T-helper 1 cell treated with Interleukin-12 subunit alpha and Interleukin-12 subunit beta and Interleukin-4 antibody, amounts not matched to agents 30 μg/mL and 1 μg/mL, for 36 hours (primary cell): Measurements from ENCODE around the gene CBFB.

Experiments
- H3K27ac Mint-ChIP-seq: one replicate; pipeline ENCODE4 v1.8.0; 2021; ENCODE audit warnings: mild to moderate bottlenecking, mixed read lengths
- H3K27me3 Mint-ChIP-seq: one replicate; pipeline ENCODE4 v1.8.0; 2021; ENCODE audit warnings: low read depth, mixed read lengths
- H3K36me3 Mint-ChIP-seq: one replicate; pipeline ENCODE4 v1.8.0; 2021; ENCODE audit warnings: low read depth, mixed read lengths
- H3K4me1 Mint-ChIP-seq: one replicate; pipeline ENCODE4 v1.8.0; 2021; ENCODE audit warnings: low read depth, mixed read lengths
- H3K4me3 Mint-ChIP-seq: one replicate; pipeline ENCODE4 v1.8.0; 2021; ENCODE audit warnings: mild to moderate bottlenecking, moderate library complexity, mixed read lengths
- H3K9me3 Mint-ChIP-seq: one replicate; pipeline ENCODE4 v1.8.0; 2021; ENCODE audit warnings: mixed read lengths

CBFB gene

DNA sequence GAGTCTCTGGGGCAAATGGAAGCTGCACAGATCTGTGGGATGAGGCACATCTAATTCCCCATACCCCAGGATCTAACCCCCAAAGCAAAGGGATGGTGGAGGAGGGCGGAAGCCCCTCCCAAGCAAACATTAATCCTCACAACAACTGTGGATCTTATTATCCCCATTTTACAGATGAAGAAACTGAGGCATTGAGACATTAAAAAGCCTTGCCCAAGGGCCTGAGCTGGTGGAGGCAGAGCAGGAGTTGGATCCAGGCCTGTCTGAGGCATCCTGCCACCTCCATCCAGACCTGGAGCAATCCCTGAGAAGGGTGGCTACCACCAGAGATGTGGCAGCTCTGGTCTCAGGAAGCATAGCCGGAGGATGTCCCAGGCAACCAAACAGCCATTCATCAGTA is 17.7 kb upstream of the CBFB start:
- H3K9me3 Mint-ChIP-seq: no peaks in the 10 kb centered on the region
- no peaks in the 10 kb centered on the region for H3K27me3 Mint-ChIP-seq
- no peak overlapping the region for H3K27ac Mint-ChIP-seq
- H3K36me3 Mint-ChIP-seq: peaks cover 6% of the 10 kb centered on the region
- peaks cover 35% of the 10 kb centered on the region for H3K4me1 Mint-ChIP-seq
- no peak overlapping the region for H3K4me3 Mint-ChIP-seq

DNA sequence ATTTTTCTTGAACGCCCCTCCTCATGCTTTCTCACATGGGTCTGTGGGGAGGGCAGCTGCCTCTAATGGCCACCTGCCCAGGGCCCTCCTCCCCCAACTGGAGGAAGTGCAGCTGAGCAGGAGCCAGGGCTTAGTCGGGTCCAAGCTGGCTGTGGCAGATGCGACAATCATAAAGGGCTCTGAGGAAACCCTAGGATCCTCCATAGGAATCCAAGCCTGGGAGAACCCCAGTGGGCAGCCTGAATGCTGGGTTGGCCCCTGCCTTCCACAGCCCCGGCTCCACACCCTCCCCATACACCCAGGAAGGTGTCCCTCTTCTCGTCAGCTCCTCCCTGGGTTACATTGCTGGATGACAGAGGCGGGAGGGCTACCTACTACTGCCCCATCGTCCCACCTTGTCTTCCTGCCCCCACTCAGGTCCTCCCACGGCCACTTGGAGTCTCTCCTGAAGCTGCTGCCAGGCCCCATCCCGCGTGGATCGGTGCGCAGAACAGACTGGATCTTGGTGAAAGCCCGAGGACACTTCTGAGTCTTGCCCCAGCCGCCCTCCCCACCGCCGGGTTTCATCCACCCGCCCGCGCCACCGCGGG is 15.6 kb upstream of the CBFB start:
- Mint-ChIP-seq H3K9me3 (no peaks in the 10 kb centered on the region), H3K36me3 (peaks cover 4% of the 10 kb centered on the region), H3K27me3 (no peaks in the 10 kb centered on the region), H3K27ac (peak overlapping the region; percentile 68), H3K4me1 (peaks cover 43% of the 10 kb centered on the region), H3K4me3 (peak overlapping the region; percentile 81)

DNA sequence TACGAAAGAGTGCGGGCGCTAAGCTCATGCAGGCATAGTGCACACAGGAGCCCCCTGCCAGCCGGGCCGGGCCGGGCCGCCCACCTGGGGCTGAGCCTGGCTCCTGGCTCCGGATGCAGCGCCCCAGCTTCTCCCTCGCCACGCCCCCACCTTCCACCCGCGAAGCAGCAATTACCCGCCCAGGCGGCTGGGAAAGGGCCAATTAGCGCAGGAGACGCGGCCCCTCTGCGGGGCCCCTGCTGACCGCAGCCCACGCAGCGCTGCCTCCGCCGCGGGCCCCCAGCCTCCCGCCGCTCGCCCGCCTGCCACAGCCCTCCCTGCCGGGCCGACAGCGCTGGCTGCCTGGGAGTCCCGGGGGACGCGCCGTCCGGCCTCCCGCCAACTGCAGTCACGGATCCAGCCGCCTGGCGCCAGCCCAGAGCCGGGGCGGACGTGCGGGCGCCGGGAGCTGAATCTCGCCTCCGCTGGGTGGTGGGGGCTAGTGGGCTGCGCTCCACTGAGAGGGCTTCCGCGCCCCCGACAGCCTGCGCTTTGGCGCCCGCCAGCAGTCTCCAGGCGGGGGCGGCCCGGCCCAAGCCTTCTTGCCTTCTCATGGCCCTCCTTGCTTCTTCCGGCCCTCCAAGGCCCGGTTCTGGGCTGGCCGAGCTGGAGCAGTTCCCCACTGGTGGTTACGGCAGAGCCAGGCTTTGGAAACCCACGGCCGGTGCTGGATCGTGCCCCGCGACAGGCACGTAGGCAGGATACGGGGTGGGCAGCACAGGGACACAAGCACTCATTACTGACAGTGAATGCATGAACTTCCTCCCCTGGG is 14.9 kb upstream of the CBFB start:
- H3K27me3 Mint-ChIP-seq: no peaks in the 10 kb centered on the region
- peak overlapping the region; percentile 91 for H3K27ac Mint-ChIP-seq
- peak overlapping the region; percentile 90 for H3K4me3 Mint-ChIP-seq
- H3K9me3 Mint-ChIP-seq: no peaks in the 10 kb centered on the region
- H3K36me3 Mint-ChIP-seq: peaks cover 2% of the 10 kb centered on the region
- H3K4me1 Mint-ChIP-seq: peaks cover 43% of the 10 kb centered on the region

DNA sequence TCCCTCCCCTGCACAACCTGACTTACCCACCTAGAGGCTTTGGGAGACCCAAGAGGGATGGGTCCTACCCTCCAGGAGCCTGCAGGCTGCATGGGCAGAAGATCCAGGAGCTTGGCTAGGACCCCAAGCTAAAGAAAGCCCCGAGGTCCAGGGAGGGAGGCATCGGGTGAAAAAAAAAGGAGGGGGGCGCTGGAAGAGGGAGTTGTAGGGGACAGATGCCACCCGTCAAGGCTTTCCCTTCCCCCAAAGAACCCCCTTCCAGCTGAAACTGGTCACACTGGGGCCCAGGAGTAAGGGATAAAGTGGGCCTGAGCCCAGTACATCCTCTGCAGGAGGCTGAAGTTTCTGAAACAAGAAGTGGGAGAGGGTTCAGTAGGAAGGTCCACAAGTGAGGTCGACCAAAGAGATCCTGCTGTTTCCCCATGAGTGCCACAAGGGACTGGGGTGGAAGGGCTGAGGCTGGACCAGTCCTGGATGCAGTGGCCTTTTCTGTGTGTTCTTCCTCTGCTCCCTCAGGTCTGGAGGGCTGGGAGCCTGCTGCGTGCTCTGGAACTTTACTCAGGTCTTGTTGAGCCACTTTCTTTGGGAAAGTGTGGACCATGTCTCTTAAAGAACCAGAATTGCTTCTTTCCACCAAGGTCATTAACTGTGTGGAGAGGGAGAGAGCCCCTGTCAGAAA is 14.2 kb upstream of the CBFB start:
- Mint-ChIP-seq H3K4me1 (peaks cover 38% of the 10 kb centered on the region), H3K27ac (peak overlapping the region; percentile 91), H3K36me3 (peaks cover 1% of the 10 kb centered on the region), H3K27me3 (no peaks in the 10 kb centered on the region), H3K4me3 (peak overlapping the region; percentile 90), H3K9me3 (no peaks in the 10 kb centered on the region)

DNA sequence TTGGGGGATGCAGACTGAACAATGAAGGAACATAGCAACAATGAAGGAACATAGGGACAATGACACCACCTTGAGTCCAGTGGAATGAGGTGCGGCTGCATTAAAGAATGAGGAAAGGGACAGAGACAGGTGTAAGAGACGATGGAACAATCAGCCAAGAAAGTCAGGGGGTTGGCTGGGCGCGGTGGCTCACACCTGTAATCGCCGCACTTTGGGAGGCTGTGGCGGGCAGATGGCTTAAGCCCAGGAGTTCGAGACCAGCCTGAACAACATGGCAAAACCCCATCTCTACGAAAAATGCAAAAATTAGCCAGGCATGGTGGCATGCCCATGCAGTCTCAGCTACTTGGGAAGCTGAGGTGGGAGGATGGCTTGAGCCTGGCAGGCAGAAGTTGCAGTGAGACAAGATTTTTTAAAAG is 13.6 kb upstream of the CBFB start:
- no peaks in the 10 kb centered on the region for H3K36me3 Mint-ChIP-seq
- H3K4me1 Mint-ChIP-seq: peaks cover 37% of the 10 kb centered on the region

DNA sequence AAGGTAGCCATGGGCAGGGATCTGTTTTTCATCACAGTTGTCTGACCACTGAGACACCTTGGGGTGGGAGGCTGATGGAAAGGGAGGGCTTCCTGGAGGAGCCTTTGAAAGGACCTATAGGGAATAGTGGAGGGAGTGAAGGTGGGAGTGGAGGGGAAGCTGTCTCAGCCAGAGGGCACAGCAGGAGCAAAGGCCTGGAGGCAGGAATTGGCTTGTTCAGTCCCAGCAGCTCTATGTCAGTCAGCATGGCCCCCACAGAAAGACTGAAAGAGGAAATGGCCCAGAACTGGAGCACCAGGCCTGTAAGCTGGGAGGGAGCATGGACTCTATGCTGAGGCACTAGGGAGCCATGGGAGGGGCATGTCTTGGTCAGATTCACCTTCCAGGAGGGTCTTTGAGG is 12.8 kb upstream of the CBFB start:
- peaks cover 36% of the 10 kb centered on the region for H3K4me1 Mint-ChIP-seq
- no peak overlapping the region for H3K4me3 Mint-ChIP-seq

More for the DNA sequence above, 13.6 kb upstream of the CBFB start:
- H3K9me3 Mint-ChIP-seq: no peaks in the 10 kb centered on the region
- H3K27ac Mint-ChIP-seq: peak overlapping the region; percentile 91
- no peak overlapping the region for H3K4me3 Mint-ChIP-seq
- H3K27me3 Mint-ChIP-seq: no peaks in the 10 kb centered on the region

DNA sequence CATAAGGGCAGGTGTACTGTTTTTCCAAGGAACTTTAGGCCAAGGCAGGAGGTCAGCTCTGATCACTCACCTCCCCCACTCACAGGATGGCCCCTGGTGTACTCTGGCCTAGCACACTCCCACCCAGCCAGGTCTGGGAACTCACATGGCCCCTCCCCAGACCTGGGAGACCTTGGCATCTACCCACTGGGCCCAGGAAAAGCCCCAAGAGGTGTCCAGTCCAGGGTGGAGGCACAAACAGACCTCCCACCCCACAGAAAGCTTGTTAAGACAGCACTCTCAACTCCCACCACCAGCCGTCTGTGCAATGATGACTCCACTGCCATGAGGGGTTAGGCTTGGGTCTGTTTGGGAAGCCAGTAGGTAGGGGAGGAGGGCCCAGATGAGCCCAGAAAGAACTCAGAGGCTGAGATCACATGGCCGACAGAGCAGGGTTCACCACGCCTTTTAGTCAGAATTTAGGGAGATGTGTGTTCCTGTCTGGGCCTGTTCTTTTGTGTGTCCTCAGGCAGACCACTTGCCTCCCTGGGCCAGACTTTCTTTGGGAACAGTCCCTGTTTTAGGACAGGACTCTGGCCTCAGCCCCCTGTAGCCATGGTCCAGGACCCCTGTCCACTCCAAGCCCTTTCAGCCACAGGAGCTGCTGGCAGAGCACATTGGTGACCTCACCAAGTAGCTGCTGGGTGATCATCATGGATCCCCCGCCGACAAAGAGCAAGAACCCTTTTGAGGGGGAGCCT is 12.1 kb upstream of the CBFB start:
- Mint-ChIP-seq H3K27ac (peak overlapping the region; percentile 51), H3K4me3 (no peak overlapping the region), H3K36me3 (no peaks in the 10 kb centered on the region), H3K9me3 (no peaks in the 10 kb centered on the region), H3K27me3 (no peaks in the 10 kb centered on the region), H3K4me1 (peaks cover 36% of the 10 kb centered on the region)

More for the DNA sequence above, 12.8 kb upstream of the CBFB start:
- Mint-ChIP-seq H3K9me3 (no peaks in the 10 kb centered on the region), H3K36me3 (no peaks in the 10 kb centered on the region), H3K27ac (peak overlapping the region; percentile 51), H3K27me3 (no peaks in the 10 kb centered on the region)

DNA sequence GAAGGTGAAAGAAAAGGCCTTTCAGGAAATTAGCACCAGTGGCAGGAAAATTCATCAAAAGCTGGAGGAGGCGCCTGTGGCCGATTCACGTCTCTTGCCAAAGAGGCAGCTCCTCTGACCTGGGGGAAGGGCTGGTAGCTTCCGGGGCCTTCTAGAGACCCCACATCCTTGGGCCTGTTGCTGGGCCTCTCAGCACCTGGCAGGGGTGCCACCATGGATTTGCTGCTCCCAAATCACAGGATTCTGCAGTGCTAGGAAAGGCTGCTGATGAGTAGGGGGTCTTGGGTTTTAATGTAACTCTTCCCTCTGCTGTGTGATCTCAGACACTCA is 11.6 kb upstream of the CBFB start:
- peaks cover 34% of the 10 kb centered on the region for H3K4me1 Mint-ChIP-seq
- peak overlapping the region; percentile 67 for H3K27ac Mint-ChIP-seq
- no peaks in the 10 kb centered on the region for H3K36me3 Mint-ChIP-seq
- no peaks in the 10 kb centered on the region for H3K9me3 Mint-ChIP-seq
- no peak overlapping the region for H3K4me3 Mint-ChIP-seq
- H3K27me3 Mint-ChIP-seq: no peaks in the 10 kb centered on the region

DNA sequence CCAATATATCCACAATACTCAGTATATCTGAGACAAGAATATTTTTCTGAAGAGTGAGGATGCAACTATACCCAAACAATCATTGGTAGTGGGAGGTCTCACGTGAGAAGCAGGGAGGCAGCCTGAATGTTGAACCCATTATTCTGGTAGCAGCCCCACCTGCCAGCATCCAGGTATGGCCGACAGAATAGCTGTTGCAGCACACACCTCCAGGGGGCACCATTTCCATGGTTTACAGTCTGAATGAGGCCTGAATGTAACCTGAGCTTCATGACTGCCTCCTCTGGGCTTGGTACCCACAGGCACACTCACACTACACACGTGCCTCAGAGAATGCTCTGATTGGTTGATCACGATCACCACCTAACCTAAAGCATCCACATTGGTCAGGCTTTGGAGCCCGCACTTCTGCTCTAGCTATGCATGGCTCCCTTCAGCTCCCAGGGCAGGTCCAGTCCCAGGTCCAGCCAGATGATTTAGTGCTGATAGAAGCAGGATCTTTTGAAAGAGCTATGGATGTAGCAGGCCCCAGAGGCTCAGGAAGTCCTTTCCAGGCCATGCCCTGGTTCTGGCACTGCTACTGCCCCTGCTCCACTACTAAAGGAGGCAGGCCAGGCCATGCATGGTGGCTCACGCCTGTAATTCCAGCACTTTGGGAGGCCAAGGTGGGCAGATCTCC is 11.0 kb upstream of the CBFB start:
- Mint-ChIP-seq H3K9me3 (no peaks in the 10 kb centered on the region), H3K4me3 (no peak overlapping the region), H3K4me1 (peaks cover 39% of the 10 kb centered on the region), H3K27ac (peak overlapping the region; percentile 67), H3K27me3 (no peaks in the 10 kb centered on the region), H3K36me3 (no peaks in the 10 kb centered on the region)

DNA sequence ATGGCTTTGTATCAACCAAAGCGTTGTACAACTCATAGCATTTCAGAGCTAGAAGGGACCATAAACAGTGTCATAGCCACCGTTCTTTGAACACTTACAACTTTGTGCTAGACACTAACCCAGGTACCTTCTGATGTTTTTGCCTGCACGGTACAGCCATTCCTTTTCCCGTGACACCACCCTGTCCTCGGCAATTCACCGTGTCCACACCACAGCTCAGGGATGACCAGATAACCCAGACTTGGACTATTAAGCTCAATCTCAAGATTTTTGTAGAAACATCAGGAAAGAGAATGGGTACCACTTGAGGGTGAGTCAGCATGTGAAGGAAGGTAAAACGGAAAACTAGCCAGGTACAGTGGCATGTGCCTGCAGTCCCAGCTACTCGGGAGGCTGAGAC is 9.8 kb upstream of the CBFB start:
- Mint-ChIP-seq H3K4me1 (peaks cover 40% of the 10 kb centered on the region), H3K9me3 (no peaks in the 10 kb centered on the region), H3K27ac (no peak overlapping the region), H3K36me3 (no peaks in the 10 kb centered on the region), H3K27me3 (no peaks in the 10 kb centered on the region), H3K4me3 (no peak overlapping the region)

DNA sequence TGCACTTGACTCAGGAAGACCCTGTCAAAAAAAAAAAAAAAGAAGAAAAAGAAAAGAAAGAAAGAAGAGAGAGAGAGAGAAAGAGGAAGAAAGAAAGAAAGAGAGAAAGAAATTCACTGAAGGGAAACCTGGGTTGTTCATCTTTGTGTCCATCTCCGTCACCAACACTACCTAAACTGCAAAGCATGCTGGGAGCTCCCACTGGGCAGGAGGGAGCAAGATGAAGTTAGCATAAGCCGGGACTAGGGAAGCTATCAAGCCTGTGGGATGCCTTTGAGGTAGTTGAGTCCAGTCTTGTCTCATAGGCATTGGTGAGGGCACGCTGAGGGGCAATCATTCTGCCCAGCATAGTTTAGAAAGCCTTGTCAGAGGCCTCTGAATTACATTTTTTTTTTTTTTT is 7.6 kb upstream of the CBFB start:
- no peak overlapping the region for H3K4me3 Mint-ChIP-seq
- H3K36me3 Mint-ChIP-seq: no peaks in the 10 kb centered on the region
- no peak overlapping the region for H3K27ac Mint-ChIP-seq
- no peaks in the 10 kb centered on the region for H3K9me3 Mint-ChIP-seq
- no peaks in the 10 kb centered on the region for H3K27me3 Mint-ChIP-seq
- peaks cover 38% of the 10 kb centered on the region for H3K4me1 Mint-ChIP-seq

DNA sequence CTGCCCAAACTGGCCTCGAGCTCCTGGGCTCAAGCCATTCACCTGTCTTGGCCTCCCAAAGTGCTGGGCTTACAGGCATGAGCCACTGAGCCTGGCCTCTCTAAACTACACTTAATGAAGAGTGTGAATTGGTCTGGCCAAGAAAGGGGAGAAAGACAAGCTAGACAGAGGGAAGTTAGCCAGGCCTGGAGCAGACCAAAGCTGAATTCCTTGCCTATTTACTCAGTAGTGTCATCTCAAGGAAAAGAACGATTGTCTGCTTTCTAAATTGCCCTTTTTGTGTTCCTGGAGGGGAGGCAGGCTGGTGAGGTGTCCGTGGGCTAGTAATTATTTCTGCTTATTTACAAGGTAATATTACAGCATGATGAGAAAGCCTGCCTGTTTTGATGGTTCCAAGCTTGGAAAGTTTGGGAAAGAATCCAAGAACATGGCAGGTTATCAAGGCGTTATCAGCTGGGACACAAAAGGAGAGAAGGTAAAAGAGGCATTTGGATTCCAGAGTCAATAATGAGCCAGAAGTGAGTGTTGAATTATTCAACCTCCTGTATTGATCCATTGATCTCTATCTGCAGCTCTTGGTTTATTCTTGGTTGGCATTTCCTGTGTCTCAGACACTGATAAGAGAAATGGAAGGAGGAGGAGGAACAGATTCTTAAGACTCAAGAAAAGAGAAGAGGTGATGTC is 6.3 kb upstream of the CBFB start:
- H3K4me1 Mint-ChIP-seq: peaks cover 39% of the 10 kb centered on the region
- H3K36me3 Mint-ChIP-seq: no peaks in the 10 kb centered on the region
- no peak overlapping the region for H3K4me3 Mint-ChIP-seq
- H3K27ac Mint-ChIP-seq: no peak overlapping the region
- no peaks in the 10 kb centered on the region for H3K27me3 Mint-ChIP-seq
- H3K9me3 Mint-ChIP-seq: no peaks in the 10 kb centered on the region

DNA sequence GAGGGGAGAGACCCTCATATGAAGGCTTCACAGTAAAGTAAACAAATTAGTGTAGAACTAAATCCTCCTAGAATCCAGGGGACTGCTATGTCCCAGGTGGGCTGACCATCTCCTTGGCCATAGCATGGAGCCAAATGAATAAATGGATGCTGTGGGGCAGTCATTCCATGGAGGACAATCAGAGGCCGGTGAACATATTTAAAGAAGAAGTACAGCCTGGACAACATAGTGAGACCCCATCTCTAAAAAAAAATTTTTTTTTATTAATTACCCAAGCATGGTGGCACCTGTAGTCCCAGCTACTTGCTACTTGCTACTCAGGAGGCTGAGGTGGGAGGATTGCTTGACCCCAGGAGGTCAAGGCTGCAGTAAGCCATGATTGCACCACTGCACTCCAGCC is 5.3 kb upstream of the CBFB start:
- peaks cover 38% of the 10 kb centered on the region for H3K4me1 Mint-ChIP-seq
- H3K27me3 Mint-ChIP-seq: no peaks in the 10 kb centered on the region
- no peaks in the 10 kb centered on the region for H3K9me3 Mint-ChIP-seq
- no peaks in the 10 kb centered on the region for H3K36me3 Mint-ChIP-seq
- H3K27ac Mint-ChIP-seq: no peak overlapping the region
- no peak overlapping the region for H3K4me3 Mint-ChIP-seq
